ENCODE measurements around the gene KCNMB2.

Gene KCNMB2

GRCh38 chr3:178663201-178663934 is 127.1 kb downstream of the KCNMB2 start:
- DNase-seq, result no peak

- DNase-seq, result no peak
Measured at GRCh38 chr3:178665747-178666146, 129.5 kb downstream of the KCNMB2 start.

GRCh38 chr3:178669022-178669601 is 132.9 kb downstream of the KCNMB2 start:
- no peak for DNase-seq

GRCh38 chr3:178669758-178670157 is 133.5 kb downstream of the KCNMB2 start:
- no peak for DNase-seq

- no peak for DNase-seq
Measured at GRCh38 chr3:178671377-178671776, 135.1 kb downstream of the KCNMB2 start.

GRCh38 chr3:178671791-178672190 is 135.6 kb downstream of the KCNMB2 start:
- DNase-seq, result no peak

- DNase-seq, result no peak
Measured at GRCh38 chr3:178672275-178672674, 136.0 kb downstream of the KCNMB2 start.

- DNase-seq, result no peak
Measured at GRCh38 chr3:178673529-178673928, 137.3 kb downstream of the KCNMB2 start.

- no peak for DNase-seq
Measured at GRCh38 chr3:178676077-178676476, 139.8 kb downstream of the KCNMB2 start.

GRCh38 chr3:178676942-178677790 is 140.9 kb downstream of the KCNMB2 start:
- no peak for DNase-seq

GRCh38 chr3:178677961-178678360 is 141.7 kb downstream of the KCNMB2 start:
- DNase-seq, result no peak

GRCh38 chr3:178680037-178680436 is 143.8 kb downstream of the KCNMB2 start:
- DNase-seq, result no peak

GRCh38 chr3:178680489-178680888 is 144.3 kb downstream of the KCNMB2 start:
- no peak for DNase-seq

GRCh38 chr3:178684881-178685590 is 148.8 kb downstream of the KCNMB2 start:
- DNase-seq, result no peak

GRCh38 chr3:178685591-178685906 is 149.3 kb downstream of the KCNMB2 start:
- no peak for DNase-seq

GRCh38 chr3:178686826-178687225 is 150.6 kb downstream of the KCNMB2 start:
- DNase-seq, result no peak

GRCh38 chr3:178690571-178690970 is 154.3 kb downstream of the KCNMB2 start:
- no peak for DNase-seq

- DNase-seq, result no peak
Measured at GRCh38 chr3:178699364-178699763, 163.1 kb downstream of the KCNMB2 start.

- no peak for DNase-seq
Measured at GRCh38 chr3:178699810-178700209, 163.6 kb downstream of the KCNMB2 start.

GRCh38 chr3:178703268-178703975 is 167.2 kb downstream of the KCNMB2 start:
- DNase-seq, result no peak

GRCh38 chr3:178705925-178706324 is 169.7 kb downstream of the KCNMB2 start:
- DNase-seq, result no peak

GRCh38 chr3:178706411-178706810 is 170.2 kb downstream of the KCNMB2 start:
- DNase-seq, result no peak
